ENCODE results near the gene STN1. TPM values are rescaled to one million over a fixed set of nuclear protein-coding genes. Genes with fewer than 3 reads are reported as not detected.

STN1 gene
- total and polyA plus RNA-seq, 2 of the 4 experiments (the other 2 are of a cell fraction): 17.8 to 32.3 TPM

- Histone ChIP-seq H3K9me1 (ENCODE audit: insufficient read depth, low read length) (no peaks in the 10 kb centered on the region), H4K8ac (ENCODE audit: low read depth in 2 of 2, low read length in 2 of 2) (no peak overlapping the region), H3K4me3 (ENCODE audit: insufficient read depth, low read depth, low read length) (no peak overlapping the region), H2BK20ac (ENCODE audit: low read depth, low read length) (no peak overlapping the region), H3K79me1 (ENCODE audit: low read depth in 1 of 2, low read length in 2 of 2) (no peaks in the 10 kb centered on the region), H2AK5ac (ENCODE audit: low read depth, low read length) (no peak overlapping the region), H2AFZ (replicated peaks; ENCODE audit: low read length, poor library complexity) (no peak overlapping the region), H3K4me2 (ENCODE audit: low read depth, low read length) (no peak overlapping the region), H3K36me3 (ENCODE audit: control insufficient read depth, insufficient read depth, low read length) (no peaks in the 10 kb centered on the region), H2BK5ac (ENCODE audit: low read depth, low read length, poor library complexity, severe bottlenecking) (no peak overlapping the region), H3K27ac (ENCODE audit: insufficient read depth, low read length) (no peak overlapping the region), H3K18ac (ENCODE audit: low read depth, low read length) (no peak overlapping the region), H4K20me1 (ENCODE audit: insufficient read depth, low read length) (no peaks in the 10 kb centered on the region), H2BK15ac (ENCODE audit: low read depth, low read length) (no peak overlapping the region), H4K91ac (ENCODE audit: insufficient read depth, low read depth, low read length) (no peak overlapping the region), H3K27me3 (ENCODE audit: control insufficient read depth, insufficient read depth, low read length) (peaks cover 15% of the 10 kb centered on the region), H3K14ac (replicated peaks; ENCODE audit: low read depth, low read length) (no peak overlapping the region), H3K4ac (ENCODE audit: low read depth, low read length) (no peak overlapping the region), H2AK9ac (replicated peaks; ENCODE audit: low read depth, low read length, poor library complexity) (no peak overlapping the region), H3K9ac (ENCODE audit: low read depth, low read length) (no peak overlapping the region), H3K23ac (ENCODE audit: low read depth, low read length) (no peak overlapping the region), H4K5ac (ENCODE audit: low read depth, low read length) (no peak overlapping the region), H3K9me3 (ENCODE audit: control insufficient read depth, insufficient read depth, low read length) (no peaks in the 10 kb centered on the region), H2BK120ac (ENCODE audit: low read depth, low read length) (no peak overlapping the region), H3K4me1 (ENCODE audit: control insufficient read depth, insufficient read depth, low read length) (no peaks in the 10 kb centered on the region), H3K56ac (ENCODE audit: extremely low read depth, insufficient read depth, low read length) (no peak overlapping the region)
- no TSS peak for BruUV-seq (replicated peaks)
- CTCF ChIA-PET: interaction anchor here (1.3 kb wide), 1 partner anchor 30 kb away, joined by 3 read pairs; no protein-coding TSS in a partner anchor
- ATAC-seq (ENCODE audit: low read depth) (no peak), DNase-seq (no peak)
- dilution Hi-C loops (cut with HindIII; ENCODE audit: low sequenced_read_pairs, unreplicated experiment) (no loop called here), in situ Hi-C loops (cut with MboI; ENCODE audit: low sequenced_read_pairs) (no loop called here), intact Hi-C loops (cut with micrococcal nuclease) (no loop called here)
- TF ChIP-seq POLR2A (IDR thresholded peaks at IDR 0.05; ENCODE audit: low read depth, low read length): no peak
- no peak for TF ChIP-seq RCOR1 (IDR thresholded peaks at IDR 0.05; ENCODE audit: insufficient replicate concordance, low read length)
- no peak for TF ChIP-seq CTCF (conservative IDR thresholded peaks at IDR 0.05; ENCODE audit: low read depth, low read length)
- no peak for TF ChIP-seq FOS (IDR thresholded peaks at IDR 0.05; ENCODE audit: low read depth, low read length)
- TF ChIP-seq CHD1 (IDR thresholded peaks at IDR 0.05; ENCODE audit: low read depth, low read length): no peak
- no peak for TF ChIP-seq BHLHE40 (IDR thresholded peaks at IDR 0.05; ENCODE audit: low read depth, low read length)
- TF ChIP-seq MAFK (IDR thresholded peaks at IDR 0.05; ENCODE audit: low read depth, low read length): no peak
- TF ChIP-seq RFX5 (IDR thresholded peaks at IDR 0.05; ENCODE audit: low read depth, low read length): no peak
- TF ChIP-seq ELK1 (IDR thresholded peaks at IDR 0.05; ENCODE audit: borderline replicate concordance, low read depth, low read length): no peak
- no peak for TF ChIP-seq MXI1 (IDR thresholded peaks at IDR 0.05; ENCODE audit: borderline replicate concordance, low read depth, low read length)
- no peak for TF ChIP-seq CEBPB (IDR thresholded peaks at IDR 0.05; ENCODE audit: low read depth, low read length)
- TF ChIP-seq RAD21 (IDR thresholded peaks at IDR 0.05; ENCODE audit: low read length): no peak
- no peak for TF ChIP-seq NFE2L2 (IDR thresholded peaks at IDR 0.05; ENCODE audit: low read depth, low read length)
- TF ChIP-seq SMC3 (IDR thresholded peaks at IDR 0.05; ENCODE audit: low read depth, low read length): no peak
- no peak for TF ChIP-seq USF2 (IDR thresholded peaks at IDR 0.05; ENCODE audit: low read depth, low read length)
- TF ChIP-seq MAZ (IDR thresholded peaks at IDR 0.05; ENCODE audit: borderline replicate concordance, low read depth, low read length): no peak
- no CpG with 5 or more reads among the region's 4 CpGs for WGBS, 2 experiments (ENCODE audit: extremely low coverage in 2 of 2, insufficient read length in 1 of 2)
- POLR2A ChIA-PET (ENCODE audit: unreplicated experiment): no interaction called here
Observed at GRCh38 chr10:103951942-103952341, 34.0 kb upstream of the STN1 start.

All from IMR-90 (cell line).